Measurements from ENCODE around the gene MED12L.

MED12L gene

GRCh38 chr3:151383111-151383510 is 297.6 kb downstream of the MED12L start:
- Histone ChIP-seq H3K27me3 (ENCODE audit: insufficient read depth, poor library complexity, severe bottlenecking) (no peaks in the 10 kb centered on the region), H3K4me3 (replicated peaks; ENCODE audit: insufficient read depth, low read length) (no peak overlapping the region), H3K27ac (replicated peaks) (no peak overlapping the region)
- TF ChIP-seq SPI1 (IDR thresholded peaks at IDR 0.05; ENCODE audit: borderline replicate concordance, low read depth) (no peak), POLR2AphosphoS5 (IDR thresholded peaks at IDR 0.05; ENCODE audit: low read depth) (no peak), REST (IDR thresholded peaks at IDR 0.05; ENCODE audit: insufficient replicate concordance, low read depth) (no peak), GABPA (IDR thresholded peaks at IDR 0.05; ENCODE audit: low read depth) (no peak), CTCF (IDR thresholded peaks at IDR 0.05; ENCODE audit: insufficient read depth, low read length) (no peak)
- DNase-seq (ENCODE audit: low read depth in 1 of 2, low spot score in 1 of 2): no peak

GRCh38 chr3:151383956-151384355 is 298.5 kb downstream of the MED12L start:
- Histone ChIP-seq H3K27me3 (ENCODE audit: insufficient read depth, poor library complexity, severe bottlenecking) (no peaks in the 10 kb centered on the region), H3K27ac (replicated peaks) (no peak overlapping the region), H3K4me3 (replicated peaks; ENCODE audit: insufficient read depth, low read length) (no peak overlapping the region)
- DNase-seq (ENCODE audit: low read depth in 1 of 2, low spot score in 1 of 2): no peak
- no peak for TF ChIP-seq CTCF (IDR thresholded peaks at IDR 0.05; ENCODE audit: insufficient read depth, low read length)
- no peak for TF ChIP-seq POLR2AphosphoS5 (IDR thresholded peaks at IDR 0.05; ENCODE audit: low read depth)
- TF ChIP-seq GABPA (IDR thresholded peaks at IDR 0.05; ENCODE audit: low read depth): no peak
- no peak for TF ChIP-seq REST (IDR thresholded peaks at IDR 0.05; ENCODE audit: insufficient replicate concordance, low read depth)
- no peak for TF ChIP-seq SPI1 (IDR thresholded peaks at IDR 0.05; ENCODE audit: borderline replicate concordance, low read depth)

- TF ChIP-seq GABPA (IDR thresholded peaks at IDR 0.05; ENCODE audit: low read depth): no peak
- peak; percentile 58; the same call in 1 of the 2 replicates for TF ChIP-seq SPI1 (IDR thresholded peaks at IDR 0.05; ENCODE audit: borderline replicate concordance, low read depth)
- peak within 1 kb of the TSS; percentile 7; the same call in 1 of the 2 replicates for H3K27ac ChIP-seq (replicated peaks)
- H3K27me3 ChIP-seq (ENCODE audit: insufficient read depth, poor library complexity, severe bottlenecking): no peaks in the 10 kb centered on the region
- no peak for DNase-seq (ENCODE audit: low read depth in 1 of 2, low spot score in 1 of 2)
- no peak within 1 kb of the TSS for H3K4me3 ChIP-seq (replicated peaks; ENCODE audit: insufficient read depth, low read length)
Observed at GRCh38 chr3:151384741-151385174, 299.3 kb downstream of the MED12L start, which contains the start of gene P2RY12. TSS of gene P2RY12 (minus strand) at chr3:151384753. CDS start at chr3:151338845, 45,908 bp downstream.

- no peaks in the 10 kb centered on the region for H3K27me3 ChIP-seq (ENCODE audit: insufficient read depth, poor library complexity, severe bottlenecking)
- H3K27ac ChIP-seq (replicated peaks): no peak overlapping the region
- TF ChIP-seq SPI1 (IDR thresholded peaks at IDR 0.05; ENCODE audit: borderline replicate concordance, low read depth) (no peak), POLR2AphosphoS5 (IDR thresholded peaks at IDR 0.05; ENCODE audit: low read depth) (no peak), GABPA (IDR thresholded peaks at IDR 0.05; ENCODE audit: low read depth) (no peak), REST (IDR thresholded peaks at IDR 0.05; ENCODE audit: insufficient replicate concordance, low read depth) (no peak), CTCF (IDR thresholded peaks at IDR 0.05; ENCODE audit: insufficient read depth, low read length) (no peak)
- DNase-seq (ENCODE audit: low read depth in 1 of 2, low spot score in 1 of 2): no peak
- H3K4me3 ChIP-seq (replicated peaks; ENCODE audit: insufficient read depth, low read length): no peak overlapping the region
Observed at GRCh38 chr3:151386056-151386455, 300.6 kb downstream of the MED12L start.
